ENCODE data around the gene OR8G5. TPM values are rescaled to one million over a fixed set of nuclear protein-coding genes. Genes with fewer than 3 reads are reported as not detected.

OR8G5 gene
- total RNA-seq, 2 experiments from 2014 or later, result not detected

- CTCF ChIA-PET, result no interaction called here
Observed at GRCh38 chr11:124307093-124307492, 50.9 kb downstream of the OR8G5 start.

GRCh38 chr11:124310721-124311120 is 54.5 kb downstream of the OR8G5 start:
- POLR2A ChIA-PET, result no interaction called here
- no peak overlapping the region for H3K4me3 Mint-ChIP-seq
- CTCF ChIA-PET, result no interaction called here
- no peaks in the 10 kb centered on the region for H3K27me3 Mint-ChIP-seq
- H3K4me1 Mint-ChIP-seq, result no peaks in the 10 kb centered on the region
- H3K36me3 Mint-ChIP-seq (ENCODE audit: low read depth), result no peaks in the 10 kb centered on the region
- no peak overlapping the region for H3K27ac Mint-ChIP-seq
- DNase-seq, result no peak
- no peaks in the 10 kb centered on the region for H3K9me3 Mint-ChIP-seq

More at GRCh38 chr11:124307093-124307492, 50.9 kb downstream of the OR8G5 start:
- Mint-ChIP-seq H3K27me3 (no peaks in the 10 kb centered on the region), H3K4me1 (no peaks in the 10 kb centered on the region), H3K36me3 (ENCODE audit: low read depth) (no peaks in the 10 kb centered on the region), H3K4me3 (no peak overlapping the region), H3K9me3 (no peaks in the 10 kb centered on the region), H3K27ac (no peak overlapping the region)
- DNase-seq, result no peak
- POLR2A ChIA-PET, result no interaction called here

GRCh38 chr11:124311269-124311668 is 55.1 kb downstream of the OR8G5 start:
- H3K4me1 Mint-ChIP-seq, result no peaks in the 10 kb centered on the region
- POLR2A ChIA-PET, result no interaction called here
- no peak overlapping the region for H3K27ac Mint-ChIP-seq
- no peaks in the 10 kb centered on the region for H3K27me3 Mint-ChIP-seq
- no peaks in the 10 kb centered on the region for H3K9me3 Mint-ChIP-seq
- H3K36me3 Mint-ChIP-seq (ENCODE audit: low read depth), result no peaks in the 10 kb centered on the region
- CTCF ChIA-PET, result no interaction called here
- no peak for DNase-seq
- no peak overlapping the region for H3K4me3 Mint-ChIP-seq

GRCh38 chr11:124311670-124312069 is 55.5 kb downstream of the OR8G5 start:
- H3K4me1 Mint-ChIP-seq, result no peaks in the 10 kb centered on the region
- no peaks in the 10 kb centered on the region for H3K36me3 Mint-ChIP-seq (ENCODE audit: low read depth)
- H3K27ac Mint-ChIP-seq, result no peak overlapping the region
- no peak overlapping the region for H3K4me3 Mint-ChIP-seq
- ChIA-PET CTCF (no interaction called here), POLR2A (no interaction called here)
- no peaks in the 10 kb centered on the region for H3K9me3 Mint-ChIP-seq
- DNase-seq, result no peak
- H3K27me3 Mint-ChIP-seq, result no peaks in the 10 kb centered on the region

- Mint-ChIP-seq H3K4me3 (no peak overlapping the region), H3K9me3 (no peaks in the 10 kb centered on the region), H3K36me3 (ENCODE audit: low read depth) (no peaks in the 10 kb centered on the region), H3K27ac (no peak overlapping the region), H3K27me3 (peaks cover under 1% of the 10 kb centered on the region), H3K4me1 (no peaks in the 10 kb centered on the region)
- ChIA-PET POLR2A (no interaction called here), CTCF (no interaction called here)
- DNase-seq, result no peak
Observed at GRCh38 chr11:124313131-124313530, 57.0 kb downstream of the OR8G5 start.

- Mint-ChIP-seq H3K27ac (no peak within 1 kb of the TSS), H3K9me3 (no peaks in the 10 kb centered on the region), H3K27me3 (peaks cover 2% of the 10 kb centered on the region), H3K4me1 (no peaks in the 10 kb centered on the region), H3K4me3 (no peak within 1 kb of the TSS), H3K36me3 (ENCODE audit: low read depth) (no peaks in the 10 kb centered on the region)
- no peak for DNase-seq
- CTCF ChIA-PET, result no interaction called here
- POLR2A ChIA-PET, result no interaction called here
Observed at GRCh38 chr11:124313849-124314248, 57.7 kb downstream of the OR8G5 start, which contains the start of gene OR8D1. Gene OR8D1, minus strand, starts transcription at chr11:124313949. Its CDS starts 3,183 bp downstream, at chr11:124310766.

GRCh38 chr11:124315052-124315451 is 58.9 kb downstream of the OR8G5 start:
- H3K27ac Mint-ChIP-seq, result no peak overlapping the region
- no peaks in the 10 kb centered on the region for H3K36me3 Mint-ChIP-seq (ENCODE audit: low read depth)
- H3K9me3 Mint-ChIP-seq, result no peaks in the 10 kb centered on the region
- DNase-seq, result no peak
- no peak overlapping the region for H3K4me3 Mint-ChIP-seq
- POLR2A ChIA-PET, result no interaction called here
- no peaks in the 10 kb centered on the region for H3K4me1 Mint-ChIP-seq
- H3K27me3 Mint-ChIP-seq, result peaks cover 2% of the 10 kb centered on the region
- CTCF ChIA-PET, result no interaction called here

Other genes with a start within 250 kb of the OR8G5 start
- gene OR10G4, start 243.4 kb upstream of the OR8G5 start, total RNA-seq, result not detected
- gene OR10G9, start 233.4 kb upstream of the OR8G5 start, total RNA-seq, result not detected
- not detected for gene OR10G8, start 229.6 kb upstream of the OR8G5 start, total RNA-seq
- not detected for gene OR10G7, start 215.1 kb upstream of the OR8G5 start, total RNA-seq
- 1 to 10 TPM; 6.7 to 6.8 TPM for gene VWA5A, start 140.9 kb upstream of the OR8G5 start, total RNA-seq
- gene OR10D3, start 73.0 kb upstream of the OR8G5 start, total RNA-seq, result not detected
- gene OR8G1, start 15.3 kb upstream of the OR8G5 start, total RNA-seq, result not detected
- not detected for gene OR8D1, start 57.6 kb downstream of the OR8G5 start, total RNA-seq
- not detected for gene OR8D2, start 63.8 kb downstream of the OR8G5 start, total RNA-seq
- gene OR8B2, start 128.1 kb downstream of the OR8G5 start, total RNA-seq, result not detected
- gene OR8B3, start 142.6 kb downstream of the OR8G5 start, total RNA-seq, result not detected
- gene OR8B4, start 168.5 kb downstream of the OR8G5 start, total RNA-seq, result not detected
- not detected for gene OR8B8, start 189.3 kb downstream of the OR8G5 start, total RNA-seq

Measured in activated CD4-positive, alpha-beta T cell treated with anti-CD3 and anti-CD28 coated beads, Interleukin-2, amount 10 ng/mL, durations not matched to agents 7 days and 5 days (primary cell).